SU-DHL-6 (cell line): ENCODE measurements around the gene LRRC1.

Source experiments
- H2AFZ ChIP-seq: fragments of 200-600 bp; sonication (generic); 2 replicates; pipeline ENCODE4 v1.6.1; 2014; ENCODE audit warnings: low read depth, mild to moderate bottlenecking, moderate library complexity, mixed read lengths, antibody characterized with exemption, low read length; ENCODE audit not compliant: severe bottlenecking
- H3F3A ChIP-seq: fragments of 200-600 bp; shearing (Covaris generic); 2 replicates; pipeline ENCODE4 v1.6.0; 2016; ENCODE audit warnings: antibody characterized with exemption, mild to moderate bottlenecking; ENCODE audit not compliant: insufficient read depth
- H3K27ac ChIP-seq: fragments of 200-600 bp; sonication (generic); 2 replicates; pipeline ENCODE4 v1.5.1; 2016; ENCODE audit warnings: low read depth, mild to moderate bottlenecking, low read length, moderate library complexity, mixed read lengths
- H3K27me3 ChIP-seq: fragments of 200-600 bp; sonication (generic), shearing (Covaris generic); 2 replicates; pipeline ENCODE4 v1.6.0; 2014; ENCODE audit warnings: mild to moderate bottlenecking, low read length
- H3K36me3 ChIP-seq: fragments of 200-600 bp; sonication (generic); 2 replicates; pipeline ENCODE4 v1.6.1; 2014; ENCODE audit warnings: mild to moderate bottlenecking, low read length, mixed read lengths
- H3K4me2 ChIP-seq: fragments of 300-600, 200-600 bp; shearing (Covaris generic), sonication (generic); 2 replicates; pipeline ENCODE4 v1.6.0; 2014; ENCODE audit warnings: low read length, low read depth, mild to moderate bottlenecking; ENCODE audit not compliant: poor library complexity, severe bottlenecking
- H3K4me3 ChIP-seq: fragments of 200-600 bp; sonication (generic); 2 replicates; pipeline ENCODE4 v1.5.1; 2014; ENCODE audit warnings: antibody characterized with exemption, low read length, mild to moderate bottlenecking, mixed read lengths; ENCODE audit not compliant: insufficient read depth, poor library complexity, severe bottlenecking
- H3K79me2 ChIP-seq: fragments of 200-600 bp; sonication (generic); 2 replicates; pipeline ENCODE4 v1.6.1; 2014; ENCODE audit warnings: mild to moderate bottlenecking, low read length, moderate library complexity; ENCODE audit not compliant: insufficient read depth
- H3K9ac ChIP-seq: fragments of 200-600 bp; sonication (generic); 2 replicates; pipeline ENCODE4 v1.7.0; 2014; ENCODE audit warnings: mild to moderate bottlenecking, low read length
- H3K9me2 ChIP-seq: fragments of 200-600 bp; sonication (generic); replicated peaks from 2 replicates; pipeline ENCODE4 v1.6.1; 2014; ENCODE audit warnings: low read length; ENCODE audit not compliant: insufficient read depth
- H3K9me3 ChIP-seq: fragments of 200-600 bp; sonication (generic); 2 replicates; pipeline ENCODE4 v1.6.1; 2014; ENCODE audit warnings: low read length, mixed read lengths; ENCODE audit not compliant: insufficient read depth
- H4K20me1 ChIP-seq: fragments of 200-600 bp; sonication (generic); 2 replicates; pipeline ENCODE4 v1.6.1; 2014; ENCODE audit warnings: low read depth, mild to moderate bottlenecking, antibody characterized with exemption, low read length, moderate library complexity, mixed read lengths
- EZH2phosphoT487 ChIP-seq: fragments of 200-600 bp; sonication (generic), shearing (Covaris generic); conservative IDR thresholded peaks from 2 replicates; pipeline ENCODE4 v1.6.1; 2018; ENCODE audit warnings: mild to moderate bottlenecking, antibody characterized with exemption, low read length, moderate library complexity, mixed read lengths
- TF ChIP-seq, protein P1 (sequence below): fragments of 200-600 bp; sonication (generic); IDR thresholded peaks from one replicate; pipeline ENCODE4 v1.5.1; 2017; ENCODE audit warnings: antibody characterized with exemption, mild to moderate bottlenecking, low read length, moderate library complexity; ENCODE audit not compliant: insufficient read depth, poor library complexity, severe bottlenecking

LRRC1 gene

DNA sequence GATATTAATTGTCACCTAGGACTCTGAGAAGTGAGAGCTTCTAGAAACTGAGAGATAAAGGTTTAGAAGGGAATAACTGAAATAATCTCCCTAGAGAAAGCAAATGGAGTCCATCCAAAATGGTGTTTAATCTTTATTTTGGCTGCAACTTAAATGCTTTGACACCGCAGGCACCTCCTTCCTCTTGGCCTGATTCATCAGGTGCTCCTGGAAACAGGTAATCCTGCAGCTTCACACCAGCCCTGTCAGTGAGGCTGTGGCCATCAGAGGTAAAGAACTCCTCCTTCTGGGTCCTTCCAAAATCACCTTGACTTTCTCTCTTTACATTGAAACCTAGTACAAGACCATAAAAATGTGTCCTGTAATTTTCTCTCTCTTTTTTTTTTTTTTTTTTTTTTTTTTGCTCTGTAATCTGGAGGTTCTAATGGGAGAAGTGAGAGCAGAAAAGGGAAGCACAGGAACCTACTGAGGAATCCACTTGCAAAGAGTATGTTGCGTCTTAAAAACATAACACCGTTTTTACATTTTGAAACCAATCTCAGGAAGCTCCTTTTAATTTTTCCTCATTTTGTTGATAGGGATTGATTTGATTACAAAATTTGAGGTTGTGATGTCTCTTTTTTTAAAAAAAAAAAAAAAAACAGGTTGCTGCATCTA is 124.2 kb downstream of the LRRC1 start:
- Histone ChIP-seq H3F3A (no peaks in the 10 kb centered on the region), H3K9me2 (no peaks in the 10 kb centered on the region), H3K4me3 (no peak overlapping the region), H3K27ac (no peak overlapping the region), H3K4me2 (no peak overlapping the region), H3K9ac (no peak overlapping the region), H4K20me1 (no peaks in the 10 kb centered on the region), H3K79me2 (no peaks in the 10 kb centered on the region), H3K27me3 (no peaks in the 10 kb centered on the region), H2AFZ (no peak overlapping the region), H3K9me3 (no peaks in the 10 kb centered on the region), H3K36me3 (no peaks in the 10 kb centered on the region)
- TF ChIP-seq, protein P1, sequence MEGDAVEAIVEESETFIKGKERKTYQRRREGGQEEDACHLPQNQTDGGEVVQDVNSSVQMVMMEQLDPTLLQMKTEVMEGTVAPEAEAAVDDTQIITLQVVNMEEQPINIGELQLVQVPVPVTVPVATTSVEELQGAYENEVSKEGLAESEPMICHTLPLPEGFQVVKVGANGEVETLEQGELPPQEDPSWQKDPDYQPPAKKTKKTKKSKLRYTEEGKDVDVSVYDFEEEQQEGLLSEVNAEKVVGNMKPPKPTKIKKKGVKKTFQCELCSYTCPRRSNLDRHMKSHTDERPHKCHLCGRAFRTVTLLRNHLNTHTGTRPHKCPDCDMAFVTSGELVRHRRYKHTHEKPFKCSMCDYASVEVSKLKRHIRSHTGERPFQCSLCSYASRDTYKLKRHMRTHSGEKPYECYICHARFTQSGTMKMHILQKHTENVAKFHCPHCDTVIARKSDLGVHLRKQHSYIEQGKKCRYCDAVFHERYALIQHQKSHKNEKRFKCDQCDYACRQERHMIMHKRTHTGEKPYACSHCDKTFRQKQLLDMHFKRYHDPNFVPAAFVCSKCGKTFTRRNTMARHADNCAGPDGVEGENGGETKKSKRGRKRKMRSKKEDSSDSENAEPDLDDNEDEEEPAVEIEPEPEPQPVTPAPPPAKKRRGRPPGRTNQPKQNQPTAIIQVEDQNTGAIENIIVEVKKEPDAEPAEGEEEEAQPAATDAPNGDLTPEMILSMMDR = no peak
- no peak for TF ChIP-seq EZH2phosphoT487

DNA sequence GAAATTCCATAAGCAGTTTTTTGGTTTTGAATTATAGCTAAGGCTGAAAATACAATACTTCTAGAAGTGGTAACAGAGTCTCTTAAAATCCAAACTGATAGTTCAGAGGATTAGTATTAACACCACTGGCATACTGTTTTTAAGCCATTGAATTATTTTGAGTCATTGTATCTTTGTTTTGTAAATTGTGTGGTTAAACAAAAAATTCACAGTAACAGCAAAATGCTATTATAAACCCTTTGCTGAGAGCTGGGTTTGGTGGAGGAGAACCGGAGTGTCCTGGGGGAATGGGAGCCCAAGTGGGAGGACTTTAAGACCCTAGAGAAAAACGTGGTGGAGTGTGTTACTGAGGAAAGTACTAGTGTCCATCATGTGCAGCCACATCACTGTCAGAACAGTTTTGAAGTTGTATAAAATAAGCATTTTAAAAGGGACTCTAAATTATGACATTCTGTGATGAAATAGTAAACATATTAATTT is 125.1 kb downstream of the LRRC1 start:
- Histone ChIP-seq H3K4me3 (no peak overlapping the region), H3K9me2 (no peaks in the 10 kb centered on the region), H3K9me3 (no peaks in the 10 kb centered on the region), H3F3A (no peaks in the 10 kb centered on the region), H2AFZ (no peak overlapping the region), H3K4me2 (no peak overlapping the region), H3K27me3 (no peaks in the 10 kb centered on the region), H3K79me2 (no peaks in the 10 kb centered on the region), H3K27ac (no peak overlapping the region), H4K20me1 (no peaks in the 10 kb centered on the region), H3K36me3 (no peaks in the 10 kb centered on the region), H3K9ac (no peak overlapping the region)
- TF ChIP-seq, protein P1 = no peak
- no peak for TF ChIP-seq EZH2phosphoT487

DNA sequence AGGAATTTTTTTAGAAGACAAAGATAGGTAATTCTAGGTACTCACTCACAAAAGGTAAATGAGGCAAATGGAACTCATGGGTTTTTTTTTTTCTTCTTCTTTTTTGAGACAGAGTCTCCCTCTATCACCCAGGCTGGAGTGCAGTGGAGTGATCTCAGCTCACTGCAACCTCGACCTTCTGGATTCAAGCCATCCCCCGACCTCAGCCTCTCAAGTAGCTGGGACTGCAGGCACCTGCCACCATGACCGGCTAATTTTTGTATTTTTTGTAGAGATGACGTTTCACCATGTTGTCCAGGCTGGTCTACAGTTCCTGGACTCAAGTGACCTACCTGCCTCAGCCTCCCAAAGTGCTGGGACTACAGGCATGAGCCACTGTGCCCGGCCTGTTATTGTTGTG is 126.1 kb downstream of the LRRC1 start:
- Histone ChIP-seq H3K27ac (no peak overlapping the region), H3K4me2 (no peak overlapping the region), H3K9me3 (no peaks in the 10 kb centered on the region)

More for the DNA sequence above, 126.1 kb downstream of the LRRC1 start:
- H3K79me2 ChIP-seq = no peaks in the 10 kb centered on the region
- H3K27me3 ChIP-seq = no peaks in the 10 kb centered on the region
- H4K20me1 ChIP-seq = no peaks in the 10 kb centered on the region
- no peak overlapping the region for H3K9ac ChIP-seq
- no peak for TF ChIP-seq EZH2phosphoT487
- TF ChIP-seq, protein P1 = no peak
- no peaks in the 10 kb centered on the region for H3K9me2 ChIP-seq
- no peaks in the 10 kb centered on the region for H3K36me3 ChIP-seq
- no peak overlapping the region for H3K4me3 ChIP-seq
- H3F3A ChIP-seq = no peaks in the 10 kb centered on the region
- no peak overlapping the region for H2AFZ ChIP-seq
